HG02642 (cell line): ENCODE measurements around the gene DMAC2L.

Experiments
- ATAC-seq: cut with Tn5 transposase; IDR thresholded peaks from one replicate; pipeline ENCODE4 v1.9.1; 2021; ENCODE audit warnings: mild to moderate bottlenecking; ENCODE audit not compliant: unreplicated experiment, poor library complexity

Gene DMAC2L

DNA sequence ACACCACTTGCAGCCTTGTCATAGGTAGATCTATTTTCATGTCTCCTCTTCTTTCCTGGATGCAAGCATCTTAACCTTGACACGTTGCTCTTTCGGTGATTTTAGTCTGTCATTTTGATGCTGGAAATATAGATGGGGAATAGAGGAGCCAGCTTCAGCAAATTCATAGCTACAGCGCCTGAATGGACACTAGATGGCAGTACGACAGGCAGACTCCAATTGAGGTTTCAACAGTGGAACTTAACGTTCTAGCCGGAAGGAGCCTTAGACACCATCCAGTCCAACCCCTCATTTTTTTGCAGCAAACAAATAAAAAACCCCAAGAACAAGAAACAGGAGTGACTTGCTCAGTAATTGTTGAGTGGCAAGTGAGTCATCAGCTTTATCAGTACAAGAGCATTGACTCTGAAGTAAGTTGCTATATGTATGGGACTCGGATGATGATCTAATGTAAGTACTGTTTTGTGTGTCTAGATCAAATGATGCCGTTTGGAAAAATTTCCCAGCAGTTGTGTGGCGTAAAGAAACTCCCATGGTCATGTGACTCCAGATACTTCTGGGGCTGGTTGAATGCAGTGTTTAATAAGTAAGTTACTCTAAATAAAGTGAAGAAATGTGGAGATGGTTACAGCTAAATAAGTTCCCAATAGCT is 9.0 kb downstream of the DMAC2L start:
- peak; percentile 91 for ATAC-seq

DNA sequence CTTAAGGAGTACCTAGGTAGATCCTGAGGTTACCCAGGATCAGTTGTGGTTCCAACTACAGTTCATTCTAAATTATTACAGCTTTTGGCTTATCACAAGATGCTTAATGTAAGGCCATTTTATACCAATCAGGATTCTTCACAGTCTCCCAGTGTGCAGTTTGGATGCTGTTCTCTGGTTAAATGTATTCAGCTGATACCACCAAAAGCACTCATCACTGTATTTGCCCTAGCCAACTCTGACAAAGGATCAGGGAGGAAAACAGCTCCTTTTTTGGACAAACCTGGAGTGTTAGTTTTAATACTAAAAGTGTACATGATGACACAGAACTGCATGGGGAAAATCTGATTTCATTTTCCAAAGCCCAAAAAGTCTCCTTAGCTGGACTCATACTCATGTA is 19.5 kb downstream of the DMAC2L start:
- no peak for ATAC-seq

DNA sequence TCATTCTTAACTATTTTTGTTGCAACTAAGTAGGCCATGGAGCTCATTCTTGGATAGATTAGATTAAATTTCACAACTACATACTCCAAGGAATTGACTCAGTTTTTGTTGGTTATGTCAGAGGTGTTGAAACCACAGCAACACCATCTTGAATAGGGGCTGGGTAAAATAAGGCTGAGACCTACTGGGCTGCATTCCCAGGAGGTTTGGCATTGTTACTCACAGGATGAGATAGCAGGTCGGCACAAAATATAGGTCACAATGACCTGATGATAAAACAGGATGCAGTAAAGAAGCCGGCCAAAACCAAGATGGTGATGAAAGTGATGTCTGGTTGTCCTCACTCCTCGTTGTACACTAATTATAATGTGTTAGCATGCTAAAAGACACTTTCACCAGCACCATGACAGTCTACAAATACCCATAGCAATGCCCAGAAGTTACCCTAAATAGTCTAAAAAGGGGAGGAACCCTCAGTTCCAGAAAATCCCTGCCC is 20.9 kb downstream of the DMAC2L start:
- no peak for ATAC-seq

DNA sequence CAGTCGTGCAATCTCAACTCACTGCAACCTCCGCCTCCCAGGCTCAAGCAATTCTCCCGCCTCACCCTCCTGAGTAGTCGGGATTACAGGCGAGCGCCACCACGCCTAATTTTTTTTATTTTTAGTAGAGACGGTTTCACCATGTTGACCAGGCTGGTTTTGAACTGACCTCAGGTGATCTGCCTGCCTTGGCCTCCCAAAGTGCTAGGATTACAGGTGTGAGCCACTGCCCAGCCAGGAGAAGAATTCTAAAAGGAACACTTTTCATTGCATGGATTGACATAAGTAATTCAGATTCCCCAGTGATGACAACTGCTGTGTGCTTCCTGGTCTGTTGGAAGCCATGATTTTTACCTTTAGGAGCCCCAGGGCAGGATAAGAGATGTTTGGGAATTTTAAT is 22.1 kb downstream of the DMAC2L start:
- no peak for ATAC-seq

DNA sequence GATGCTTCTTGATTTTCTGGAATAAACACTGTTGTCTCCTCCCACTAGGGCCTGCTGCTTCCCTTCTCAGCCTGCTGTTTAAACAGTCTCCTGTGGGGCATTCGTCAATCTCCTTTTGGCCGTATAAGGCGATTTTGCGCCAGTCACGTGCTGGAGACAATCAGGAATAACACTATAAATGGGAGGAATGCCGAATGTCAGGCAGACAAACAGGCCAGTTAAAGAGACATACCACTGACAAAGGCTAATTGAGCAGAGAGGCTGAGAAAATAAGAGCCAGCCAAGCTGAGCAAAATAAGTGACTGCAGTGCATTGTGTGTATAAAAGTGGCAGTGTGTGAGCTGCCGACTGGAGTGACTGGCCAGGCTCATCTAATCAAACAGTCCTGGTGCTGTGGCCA is 23.3 kb downstream of the DMAC2L start:
- no peak for ATAC-seq

DNA sequence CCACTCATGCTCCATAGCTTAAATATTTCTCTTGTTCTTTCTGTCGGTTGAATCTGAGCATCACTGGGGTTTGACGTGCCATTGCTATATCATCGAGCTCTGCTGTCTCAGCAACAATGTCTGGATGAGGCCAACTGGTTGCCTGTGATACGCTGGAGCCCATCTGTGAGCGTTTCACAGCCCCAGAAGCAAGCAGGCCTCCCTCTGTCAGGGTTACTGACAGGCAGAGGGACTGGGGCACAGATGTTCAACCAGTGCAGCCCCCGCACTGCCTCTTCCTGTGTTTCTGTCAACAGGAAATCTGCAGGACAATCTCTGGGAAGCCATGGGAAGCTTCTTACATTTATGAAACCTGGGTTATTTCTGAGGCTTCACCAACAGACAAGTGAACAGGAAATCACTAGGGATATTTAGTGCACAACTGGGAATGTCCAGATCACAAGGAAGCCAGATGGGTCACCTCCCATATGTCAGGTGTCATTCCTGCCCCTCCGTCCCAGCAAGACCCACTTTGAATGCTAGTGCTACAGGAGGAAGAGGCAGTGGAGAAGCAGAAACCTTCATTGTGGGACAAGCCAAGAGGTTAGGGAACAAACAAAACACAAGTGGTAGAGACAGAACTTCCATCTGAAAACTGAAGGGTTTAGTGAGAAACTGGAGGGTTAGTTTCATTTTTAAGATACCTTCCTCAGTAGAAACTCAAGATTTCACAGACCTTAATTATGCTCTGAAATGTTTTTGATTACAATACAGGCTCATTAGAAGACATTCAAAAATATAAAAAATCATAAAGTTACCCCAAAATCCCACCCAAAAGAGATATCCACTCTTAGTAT is 24.1 kb downstream of the DMAC2L start:
- no peak for ATAC-seq

DNA sequence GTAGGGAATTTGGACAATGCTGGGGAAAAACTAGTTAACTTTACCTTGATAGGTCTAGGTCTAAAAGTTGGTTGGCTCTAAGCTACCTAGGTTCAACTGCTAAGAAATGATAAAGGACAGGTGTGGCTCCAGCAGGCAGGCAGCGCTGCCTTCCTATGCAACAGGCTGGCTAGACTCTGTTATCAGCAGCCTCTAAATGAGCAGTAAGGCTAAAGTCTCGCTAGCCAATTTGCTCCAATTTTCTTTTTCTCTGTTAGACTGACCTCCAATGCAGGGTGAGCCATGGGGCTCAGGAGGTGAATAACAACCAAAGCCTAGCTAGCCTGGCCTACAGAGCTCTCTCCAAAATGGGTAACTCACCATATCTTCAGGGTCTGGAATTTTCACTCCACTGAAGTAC is 26.5 kb downstream of the DMAC2L start:
- no peak for ATAC-seq

DNA sequence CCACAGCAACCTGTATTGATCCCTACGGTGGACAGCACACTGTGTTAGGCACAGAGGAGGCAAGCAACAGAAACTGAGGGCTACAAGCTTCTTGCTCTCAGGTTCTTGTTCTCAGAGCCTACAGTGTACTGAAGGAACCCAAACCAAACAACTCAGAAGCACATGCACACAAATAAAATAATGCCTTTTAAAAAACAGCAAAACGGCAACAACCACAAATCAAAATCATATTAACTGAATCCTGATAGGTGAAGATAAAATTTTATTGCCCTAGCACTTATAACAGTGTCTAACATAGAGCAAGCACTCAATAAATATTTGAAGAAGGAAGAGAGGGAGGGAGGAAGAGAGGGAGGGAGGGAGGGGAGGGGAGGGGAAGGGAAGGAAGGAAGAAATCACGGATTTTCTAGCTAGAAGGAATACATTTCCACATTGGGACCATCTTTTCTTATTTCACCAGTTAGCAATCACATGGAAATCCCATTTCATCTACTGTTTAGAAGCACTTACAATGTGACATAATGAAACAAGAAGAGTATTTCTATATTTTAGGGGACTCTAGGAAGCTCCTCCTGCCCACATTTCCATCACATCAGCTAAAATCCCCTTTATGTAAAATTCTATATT is 27.2 kb downstream of the DMAC2L start:
- no peak for ATAC-seq

DNA sequence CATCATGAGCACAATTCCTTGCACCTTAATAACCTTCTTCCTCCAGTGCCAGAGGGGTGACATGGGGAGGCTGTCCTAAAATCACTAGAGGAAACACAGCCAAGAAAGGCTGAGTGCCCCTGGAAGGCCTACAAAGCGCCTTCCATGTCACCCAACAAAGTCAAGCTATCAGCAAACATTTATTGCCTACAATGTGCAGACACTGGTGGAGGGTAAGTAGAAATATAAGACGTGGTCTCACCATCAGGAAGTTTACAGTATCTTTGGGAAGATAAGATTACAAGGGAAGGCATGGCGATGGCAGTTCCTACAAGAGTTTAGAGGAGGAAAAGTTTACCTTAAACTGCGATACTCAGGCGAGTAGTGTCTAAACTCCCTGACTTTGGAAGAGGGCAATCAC is 27.9 kb downstream of the DMAC2L start:
- no peak for ATAC-seq

DNA sequence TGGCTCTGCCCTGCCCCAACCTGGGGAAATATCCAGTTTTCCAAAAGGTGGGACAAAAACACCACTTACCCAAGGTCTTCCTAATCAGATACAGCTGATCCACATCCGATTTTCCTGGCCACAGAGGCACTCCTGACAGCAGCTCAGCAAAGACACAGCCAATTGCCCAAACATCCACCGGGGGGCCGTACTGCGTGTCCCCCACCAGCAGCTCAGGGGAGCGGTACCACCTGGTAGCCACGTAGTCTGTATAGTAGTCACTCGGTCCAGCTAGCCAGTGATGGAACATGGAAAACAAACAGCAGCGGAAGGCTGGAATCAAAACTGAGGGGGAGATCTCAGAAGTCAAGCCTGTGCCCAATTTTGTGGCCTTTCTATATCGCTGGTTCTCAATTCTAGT is 28.8 kb downstream of the DMAC2L start:
- ATAC-seq = no peak

DNA sequence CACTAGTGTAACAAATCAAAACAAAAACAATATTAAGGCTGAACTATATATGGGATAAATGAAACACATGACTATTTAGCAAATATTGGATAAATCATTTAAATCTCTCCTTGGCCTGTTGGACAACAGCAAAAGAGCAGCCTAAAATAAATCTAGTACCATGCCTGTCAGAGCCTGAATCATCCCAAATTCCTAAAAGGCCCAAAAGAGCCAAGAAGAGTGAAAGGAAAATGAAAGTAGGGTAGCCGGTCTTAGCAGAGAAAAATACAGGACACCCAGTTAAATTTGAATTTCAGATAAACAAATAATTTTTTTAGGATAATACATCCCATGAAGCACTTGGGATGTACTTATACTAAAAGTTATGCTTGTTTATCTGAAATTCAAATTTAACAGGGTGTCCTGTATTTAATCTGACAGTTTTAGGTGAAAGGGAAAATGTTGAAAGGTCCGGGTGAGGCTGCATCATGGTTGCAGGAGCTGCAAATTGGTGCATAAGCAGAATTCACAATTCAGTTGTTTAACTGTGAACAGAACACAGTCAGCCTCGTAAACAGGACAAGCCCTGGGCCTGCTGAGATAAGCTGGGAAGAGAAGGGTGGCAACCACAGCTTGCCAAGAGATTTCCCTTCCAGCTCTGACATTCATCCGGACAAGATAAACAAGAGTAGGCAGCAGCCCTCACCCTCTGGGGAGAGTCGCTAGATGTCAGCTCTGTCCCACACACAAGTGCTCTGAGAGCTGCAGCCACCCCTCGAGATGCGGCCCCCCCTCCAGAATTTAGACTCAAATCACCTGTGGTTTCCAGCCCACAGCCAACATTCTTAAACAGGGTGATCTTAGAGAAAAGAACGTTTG is 30.3 kb downstream of the DMAC2L start:
- ATAC-seq = peak; percentile 56

DNA sequence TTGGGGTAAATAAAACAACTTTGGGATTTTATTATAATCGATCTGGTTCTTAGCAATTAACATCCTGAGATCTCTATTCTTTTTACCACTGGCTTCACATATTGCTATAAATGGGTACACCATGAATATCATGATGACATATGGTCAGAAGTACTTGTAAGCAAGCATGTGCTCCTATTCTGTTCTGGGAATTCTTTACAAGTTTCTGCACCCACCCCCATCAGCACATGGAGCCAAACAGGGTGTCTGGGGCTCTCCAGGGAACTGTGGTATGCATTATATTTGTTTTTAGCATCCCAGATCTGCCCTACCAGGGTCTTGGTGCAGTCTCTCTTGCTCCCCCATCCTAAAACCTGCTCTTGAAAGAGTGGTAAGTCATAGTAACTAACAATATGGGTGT is 31.3 kb downstream of the DMAC2L start:
- ATAC-seq = no peak

DNA sequence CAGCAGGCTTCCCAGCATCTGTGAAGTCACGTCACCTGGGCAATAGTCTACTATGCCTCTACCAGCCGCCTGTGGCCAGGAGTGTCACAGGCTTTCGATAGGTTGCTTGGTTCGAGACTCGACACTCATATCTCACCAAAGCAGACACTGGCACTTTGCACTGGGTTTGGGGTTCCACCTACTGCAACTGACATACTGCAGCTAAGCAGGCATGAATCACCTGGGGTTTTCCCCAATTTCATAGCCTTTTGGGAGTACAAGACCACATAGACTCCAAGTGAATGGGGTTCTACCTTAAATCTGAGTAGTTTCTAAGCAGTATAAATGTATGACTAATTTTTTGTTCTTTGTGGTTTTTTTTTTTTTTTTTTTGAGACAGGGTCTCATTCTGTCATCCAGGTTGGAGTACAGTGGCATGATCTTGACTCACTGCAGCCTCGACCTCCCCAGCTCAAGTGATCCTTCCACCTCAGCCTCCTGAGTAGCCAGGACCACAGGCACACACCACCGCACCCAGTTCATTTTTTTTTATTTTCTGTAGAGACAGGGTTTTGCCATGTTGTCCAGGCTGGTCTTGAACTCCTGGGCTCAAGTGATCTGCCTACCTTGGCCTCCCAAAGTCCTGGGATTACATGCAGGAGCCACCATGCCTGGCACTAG is 32.1 kb downstream of the DMAC2L start:
- ATAC-seq = peak; percentile 80

DNA sequence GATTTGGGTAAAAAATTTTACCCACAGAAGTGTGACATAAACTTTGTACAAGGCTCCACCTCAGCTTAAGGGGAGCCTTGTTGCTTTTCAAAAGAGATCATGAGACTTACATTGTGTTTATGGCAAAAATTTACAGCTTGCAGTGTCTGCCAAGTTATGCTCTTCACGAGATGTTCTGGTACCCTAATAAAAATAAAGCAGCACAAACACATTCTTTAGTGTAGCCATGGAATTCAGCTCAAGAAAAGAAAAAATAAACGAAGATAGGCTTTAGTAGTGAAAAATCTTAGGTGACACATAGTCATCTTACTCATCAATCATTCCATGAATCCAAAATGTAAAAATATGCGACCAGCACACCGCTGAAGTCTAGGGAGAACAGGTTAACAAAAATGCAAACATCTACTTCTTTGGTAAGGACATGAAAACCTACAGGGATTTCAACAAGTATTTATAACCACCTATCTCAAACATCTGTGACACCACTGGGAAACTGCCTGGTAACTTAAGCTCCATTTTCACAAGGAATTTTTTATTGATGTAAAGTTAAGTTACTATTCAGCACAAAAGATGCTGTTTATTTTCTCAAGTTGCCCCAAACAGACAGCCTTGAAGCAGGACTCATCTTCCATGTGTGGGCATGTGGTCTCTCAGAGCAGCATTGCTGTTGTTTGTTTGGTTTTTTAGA is 32.9 kb downstream of the DMAC2L start:
- no peak for ATAC-seq

DNA sequence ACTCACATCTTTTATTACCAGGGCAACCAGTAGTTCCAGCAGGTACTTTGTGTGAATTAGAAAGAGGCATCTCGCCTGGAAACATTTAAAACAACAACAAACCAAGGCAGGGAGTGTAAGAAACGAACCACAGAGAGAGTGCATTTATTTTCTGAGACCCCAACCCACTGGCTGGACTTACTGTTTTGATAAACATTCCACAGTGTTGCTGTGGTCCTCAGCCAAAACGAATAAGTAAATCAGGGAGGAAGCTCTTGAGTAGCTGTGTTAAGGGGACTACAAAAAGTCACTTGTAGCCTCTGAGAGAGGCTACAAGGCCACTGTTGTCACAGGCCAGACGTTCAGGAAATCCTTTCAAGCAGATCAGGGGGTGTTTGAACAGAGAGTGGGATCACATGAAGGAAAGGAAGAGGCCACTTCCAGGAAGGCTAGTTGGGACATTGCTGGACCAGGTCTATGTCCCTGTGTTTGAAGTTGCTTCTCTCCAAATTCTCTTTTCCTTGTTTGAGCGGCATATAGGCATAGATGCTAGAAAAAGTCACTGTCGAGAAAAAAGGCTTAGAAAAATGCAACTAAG is 33.8 kb downstream of the DMAC2L start:
- no peak for ATAC-seq

DNA sequence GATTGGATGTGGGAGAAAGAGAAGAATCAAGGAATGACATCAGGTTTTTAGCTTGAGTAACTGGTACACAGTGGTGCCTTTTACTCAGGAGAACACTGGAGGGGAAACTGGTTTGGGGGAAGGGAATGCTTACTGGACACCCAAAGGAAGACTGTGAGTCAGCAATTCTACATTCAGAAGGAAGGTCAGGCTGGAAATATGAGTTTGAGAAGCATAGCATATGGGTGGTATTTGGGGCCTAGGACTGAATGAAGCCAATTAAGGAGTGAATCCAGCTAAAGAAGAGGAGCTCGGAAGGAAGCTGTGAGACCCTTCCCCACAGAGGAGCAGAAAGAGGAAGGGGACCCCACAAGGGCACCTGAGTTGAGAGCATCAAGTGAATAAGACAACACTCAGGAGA is 35.4 kb downstream of the DMAC2L start:
- no peak for ATAC-seq

DNA sequence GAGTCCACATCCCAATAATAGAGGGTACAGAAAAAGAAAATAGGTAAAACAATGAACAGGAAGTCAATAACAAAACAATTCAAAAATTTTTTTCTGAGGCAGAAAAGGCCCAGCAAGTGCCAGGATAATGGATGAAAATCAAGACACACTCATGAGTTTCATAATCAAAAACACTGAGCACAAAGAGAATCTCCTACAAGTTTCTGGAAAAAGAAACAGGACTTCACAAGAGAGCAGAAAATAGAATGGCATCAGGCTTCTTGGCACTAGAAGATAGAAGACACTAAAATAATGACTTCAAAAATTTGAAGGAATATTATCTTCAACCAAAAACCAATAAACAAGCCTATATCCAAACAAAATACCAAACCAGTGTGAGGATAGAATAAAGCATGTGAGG is 36.8 kb downstream of the DMAC2L start:
- ATAC-seq = no peak

DNA sequence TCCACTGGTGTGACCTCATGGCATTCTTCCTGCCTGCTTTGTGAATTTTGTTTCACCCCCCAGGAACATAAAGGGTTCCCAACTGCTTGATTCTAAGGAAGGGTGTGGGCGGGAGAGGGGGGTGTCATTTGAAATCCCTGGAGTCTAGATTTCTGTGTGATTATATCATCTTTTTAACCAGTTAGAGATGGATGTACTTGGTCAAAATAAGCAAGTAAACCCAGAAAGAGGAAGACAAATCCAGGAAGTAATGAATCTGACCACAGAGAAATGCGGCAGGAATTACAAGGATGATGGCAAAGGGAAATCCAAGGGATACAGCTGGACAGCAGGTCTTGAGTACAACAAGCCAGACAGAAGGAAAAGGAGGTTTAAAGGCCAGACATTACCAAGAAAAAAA is 38.9 kb downstream of the DMAC2L start:
- ATAC-seq = no peak

DNA sequence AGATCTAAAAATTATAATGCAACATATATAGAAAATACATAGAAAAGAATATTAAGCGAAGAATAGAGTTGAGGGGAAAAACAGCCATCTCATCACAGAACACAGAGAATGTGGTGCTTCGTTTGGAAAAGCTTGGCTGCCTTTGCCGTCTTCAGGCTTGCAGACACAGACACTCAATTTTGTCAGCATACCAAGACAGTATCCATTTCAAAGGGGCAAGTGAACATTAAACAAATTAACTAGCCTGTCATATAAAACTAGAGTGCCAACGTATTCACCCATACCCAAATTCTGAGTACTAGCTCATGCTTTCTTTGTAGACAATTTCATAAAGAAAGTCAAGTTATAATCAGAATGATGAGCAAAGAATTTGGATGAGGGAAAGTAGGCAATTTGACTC is 40.5 kb downstream of the DMAC2L start:
- ATAC-seq = no peak
